ENCODE data around the gene M1AP.

- TF ChIP-seq CTCF (IDR thresholded peaks at IDR 0.05) (no peak), ZFX (IDR thresholded peaks at IDR 0.05; ENCODE audit: borderline replicate concordance) (no peak)
Observed at GRCh38 chr2:74515981-74516633, 132.0 kb downstream of the M1AP start.
